HepG2 (cell line): Measurements from ENCODE around the gene SLC2A5. TPM values are rescaled to one million over a fixed set of nuclear protein-coding genes. Genes with fewer than 3 reads are reported as not detected.

ENCODE experiments used
- ATAD3A ChIP-seq: sonication (generic); formaldehyde crosslinking; IDR thresholded peaks from 2 replicates; pipeline ENCODE4 v1.4.0; 2020; ENCODE audit warnings: missing genetic modification reagents
- ATRX ChIP-seq: sonication (generic); formaldehyde crosslinking; IDR thresholded peaks from 2 replicates; pipeline ENCODE4 v1.4.0; 2020; ENCODE audit warnings: missing genetic modification reagents, borderline replicate concordance
- CAMTA2 ChIP-seq: sonication (generic); formaldehyde crosslinking; IDR thresholded peaks from 2 replicates; pipeline ENCODE4 v1.4.0; 2020; ENCODE audit warnings: mild to moderate bottlenecking, missing genetic modification reagents, borderline replicate concordance
- CBFB ChIP-seq: sonication (generic); formaldehyde crosslinking; IDR thresholded peaks from 2 replicates; pipeline ENCODE4 v1.4.0; 2020; ENCODE audit warnings: missing genetic modification reagents
- HMG20B ChIP-seq: conservative IDR thresholded peaks from 2 replicates; pipeline ENCODE4 v1.6.1; 2016; ENCODE audit warnings: missing genetic modification reagents, missing compliant biosample characterization
- HNF1A ChIP-seq, 2 experiments: sonication (generic) in 1 of 2; formaldehyde crosslinking in 1 of 2; IDR thresholded peaks; 2 replicates each; pipeline versions ENCODE4 v1.4.0 to v1.6.1; 2016 to 2020; ENCODE audit warnings: borderline replicate concordance in 1 of 2, low read depth in 1 of 2, mild to moderate bottlenecking in 1 of 2, missing genetic modification reagents in 1 of 2
- JUNB ChIP-seq: sonication (generic); formaldehyde crosslinking; IDR thresholded peaks from 2 replicates; pipeline ENCODE4 v1.8.0; 2022; ENCODE audit warnings: missing genetic modification reagents, mild to moderate bottlenecking, borderline replicate concordance
- KLF12 ChIP-seq: sonication (generic); formaldehyde crosslinking; IDR thresholded peaks from 2 replicates; pipeline ENCODE4 v1.4.0; 2020; ENCODE audit warnings: missing genetic modification reagents, borderline replicate concordance
- MAFG ChIP-seq: sonication (generic); formaldehyde crosslinking; IDR thresholded peaks from 2 replicates; pipeline ENCODE4 v1.5.1; 2020; ENCODE audit warnings: mild to moderate bottlenecking, missing genetic modification reagents
- NCOR1 ChIP-seq: fragments of 200-600 bp; sonication (generic); IDR thresholded peaks from 2 replicates; pipeline ENCODE4 v1.7.0; 2017; ENCODE audit warnings: antibody characterized with exemption, low read length, borderline replicate concordance
- NFE2 ChIP-seq: sonication (generic); formaldehyde crosslinking; IDR thresholded peaks from 2 replicates; pipeline ENCODE4 v1.4.0; 2020; ENCODE audit warnings: missing genetic modification reagents
- NFKBIZ ChIP-seq: IDR thresholded peaks from 2 replicates; pipeline ENCODE4 v1.6.1; 2018; ENCODE audit warnings: missing genetic modification reagents, missing compliant biosample characterization
- NFYB ChIP-seq: sonication (generic); formaldehyde crosslinking; IDR thresholded peaks from 2 replicates; pipeline ENCODE4 v1.4.0; 2020; ENCODE audit warnings: missing genetic modification reagents
- NR2F6 ChIP-seq, 2 experiments: IDR thresholded peaks; 2 replicates each; pipeline ENCODE4 v1.6.1; 2016; ENCODE audit warnings: antibody characterized with exemption in 1 of 2, mild to moderate bottlenecking in 1 of 2
- NRL ChIP-seq: sonication (generic); formaldehyde crosslinking; IDR thresholded peaks from 2 replicates; pipeline ENCODE4 v1.5.0; 2020; ENCODE audit warnings: missing genetic modification reagents, mild to moderate bottlenecking, moderate library complexity, borderline replicate concordance
- ONECUT2 ChIP-seq: sonication (generic); formaldehyde crosslinking; IDR thresholded peaks from 2 replicates; pipeline ENCODE4 v1.4.0; 2020; ENCODE audit warnings: missing genetic modification reagents
- PAX8 ChIP-seq: sonication (generic); formaldehyde crosslinking; IDR thresholded peaks from 2 replicates; pipeline ENCODE4 v1.8.0; 2022; ENCODE audit warnings: mild to moderate bottlenecking, missing genetic modification reagents, borderline replicate concordance
- RBM22 ChIP-seq: fragments of 200-400 bp; formaldehyde crosslinking; optimal IDR thresholded peaks from 2 replicates; pipeline ENCODE3; 2017; ENCODE audit warnings: mild to moderate bottlenecking, low read length, moderate library complexity
- SP5 ChIP-seq: IDR thresholded peaks from 2 replicates; pipeline ENCODE4 v1.6.1; 2016; ENCODE audit warnings: low read depth, borderline replicate concordance
- ZBTB21 ChIP-seq: sonication (generic); formaldehyde crosslinking; IDR thresholded peaks from 2 replicates; pipeline ENCODE4 v1.4.0; 2020; ENCODE audit warnings: missing genetic modification reagents
- ZBTB42 ChIP-seq: sonication (generic); formaldehyde crosslinking; IDR thresholded peaks from 2 replicates; pipeline ENCODE4 v1.5.0; 2020; ENCODE audit warnings: mild to moderate bottlenecking, missing genetic modification reagents
- ZFAT ChIP-seq: sonication (generic); formaldehyde crosslinking; conservative IDR thresholded peaks from 2 replicates; pipeline ENCODE4 v1.8.1; 2023; ENCODE audit warnings: missing genetic modification reagents, inconsistent platforms
- ZMYM3 ChIP-seq: sonication (generic); formaldehyde crosslinking; IDR thresholded peaks from 2 replicates; pipeline ENCODE4 v1.5.1; 2020; ENCODE audit warnings: mild to moderate bottlenecking, missing genetic modification reagents
- ZNF160 ChIP-seq: sonication (generic); formaldehyde crosslinking; IDR thresholded peaks from 2 replicates; pipeline ENCODE4 v1.8.0; 2022; ENCODE audit warnings: mild to moderate bottlenecking, inconsistent platforms, missing genetic modification reagents
- ZNF282 ChIP-seq: fragments of 450-650 bp; IDR thresholded peaks from 2 replicates; pipeline ENCODE4 v1.6.1; 2018; ENCODE audit not compliant: partially characterized antibody
- ZNF607 ChIP-seq: sonication (generic); formaldehyde crosslinking; IDR thresholded peaks from 2 replicates; pipeline ENCODE4 v1.5.1; 2020; ENCODE audit warnings: missing genetic modification reagents, mild to moderate bottlenecking, borderline replicate concordance
- ZNF713 ChIP-seq: sonication (generic); formaldehyde crosslinking; IDR thresholded peaks from 2 replicates; pipeline ENCODE4 v1.4.0; 2020; ENCODE audit warnings: mild to moderate bottlenecking, missing genetic modification reagents
- polyA plus RNA-seq, 8 experiments: library from polyadenylated mRNA; depleted of rRNA in 3 of 8; stranded (reverse) in 7 of 8; unstranded in 1 of 8; fragments of >200 nt; fragmentation: Illumina TruSeq in 4 of 8; extraction: Trizol in 4 of 8; gene quantifications; 2 replicates each; pipeline versions ENCODE4 v1.2.1 to v1.2.3, GENCODE V29; 2011 to 2016; ENCODE audit warnings: low read depth in 4 of 8, missing spikeins in 1 of 8, mixed read lengths in 1 of 8; ENCODE audit not compliant: insufficient read depth in 1 of 8
- total RNA-seq, 5 experiments: library from RNA; depleted of rRNA; stranded (reverse); fragments of >200 nt; fragmentation: Illumina TruSeq; extraction: Trizol; gene quantifications; 2 replicates each; pipeline ENCODE4 v1.2.3, GENCODE V29; 2016; ENCODE audit warnings: low read depth in 1 of 5

Gene SLC2A5
- total and polyA plus RNA-seq, 2 of the 13 experiments (the other 11 are each of a cell fraction or from before 2014, with no cell fraction given), result 0.04 to 0.54 TPM

GRCh38 chr1:9110669-9111356 lies 41.4 kb upstream of the SLC2A5 start (continued):
- no peak for TF ChIP-seq ZFAT (CRISPR knock-in tag)
- TF ChIP-seq ZNF607 (CRISPR knock-in tag), result peak; percentile 66; the same call in 1 of the 2 replicates
- no peak for TF ChIP-seq KLF12 (CRISPR knock-in tag)
- TF ChIP-seq CBFB (CRISPR knock-in tag), result no peak
- no peak for TF ChIP-seq NFYB (CRISPR knock-in tag)
- no peak for TF ChIP-seq PAX8 (CRISPR knock-in tag)
- no peak for TF ChIP-seq NRL (CRISPR knock-in tag)
- TF ChIP-seq RBM22, result no peak
- no peak for TF ChIP-seq ZBTB21 (CRISPR knock-in tag)
- TF ChIP-seq ZBTB42 (CRISPR knock-in tag), result no peak
- TF ChIP-seq ONECUT2 (CRISPR knock-in tag), result no peak
- no peak for TF ChIP-seq ZNF282
- TF ChIP-seq ATRX (CRISPR knock-in tag), result no peak
- TF ChIP-seq NFE2 (CRISPR knock-in tag), result no peak
- TF ChIP-seq ZNF160 (CRISPR knock-in tag), result no peak
- no peak for TF ChIP-seq NFKBIZ
- TF ChIP-seq HNF1A (IDR thresholded peaks at IDR 0.05; ENCODE audit: low read depth), result no peak
- no peak for TF ChIP-seq HNF1A (CRISPR knock-in tag; IDR thresholded peaks at IDR 0.05; ENCODE audit: borderline replicate concordance)
- no peak for TF ChIP-seq MAFG (CRISPR knock-in tag)
- TF ChIP-seq SP5, result no peak
- no peak for TF ChIP-seq ATAD3A
- no peak for TF ChIP-seq NR2F6 (IDR thresholded peaks at IDR 0.05)
- peak; percentile 68 for TF ChIP-seq NR2F6 (CRISPR knock-in tag; IDR thresholded peaks at IDR 0.05)
- TF ChIP-seq NCOR1, result no peak
- TF ChIP-seq ZNF713 (CRISPR knock-in tag), result no peak
- no peak for TF ChIP-seq CAMTA2 (CRISPR knock-in tag)
- peak; percentile 32; the same call in 1 of the 2 replicates for TF ChIP-seq ZMYM3 (CRISPR knock-in tag)
- TF ChIP-seq JUNB, result no peak
- 0 out of 2 replicates have a peak, but pooled peaks have one; percentile 18 for TF ChIP-seq HMG20B (CRISPR knock-in tag)
